CD4-positive, alpha-beta T cell (primary cell): ENCODE data around the gene YRDC. TPM values are rescaled to one million over a fixed set of nuclear protein-coding genes. Genes with fewer than 3 reads are reported as not detected.

ENCODE experiments used
- ATAC-seq: fragments of 200-7000 bp; cut with Tn5 transposase; one replicate; pipeline ENCODE4 v1.10.0; 2022; ENCODE audit warnings: mild to moderate bottlenecking; ENCODE audit not compliant: poor library complexity
- CTCF ChIA-PET: fragments of 350-600 bp; sonication (Branson Sonifier 250); formaldehyde crosslinking; loops from one replicate; lab custom pipeline; 2021; ENCODE audit warnings: antibody characterized with exemption, inconsistent platforms; lab: Charles Lee
- POLR2A ChIA-PET: fragments of 350-600 bp; sonication (Branson Sonifier 250); formaldehyde crosslinking; loops from one replicate; lab custom pipeline; 2021; ENCODE audit warnings: antibody characterized with exemption, inconsistent platforms; lab: Charles Lee
- DNase-seq, 14 experiments: peaks; one replicate each; pipeline ENCODE4 v3.0.0-alpha.2; 2013 to 2020; ENCODE audit warnings: mixed read lengths in 2 of 14
- H3K27ac ChIP-seq, 2 donors: one replicate each; pipeline versions ENCODE4 v1.5.1 to v1.7.0; 2013; ENCODE audit warnings: low read length in 2 of 2, low read depth in 1 of 2, mild to moderate bottlenecking in 1 of 2
- H3K27me3 ChIP-seq, 2 experiments: 1 replicate in 1 of 2; 2 replicates in 1 of 2; pipeline versions ENCODE4 v1.6.1 to v1.7.0; 2013; ENCODE audit warnings: low read length in 2 of 2, control low read depth in 1 of 2, mild to moderate bottlenecking in 1 of 2, moderate library complexity in 1 of 2; ENCODE audit not compliant: insufficient read depth in 2 of 2, control insufficient read depth in 1 of 2
- H3K36me3 ChIP-seq: one replicate; pipeline ENCODE4 v1.6.1; 2013; ENCODE audit warnings: low read length, control low read depth; ENCODE audit not compliant: insufficient read depth
- H3K4me1 ChIP-seq: one replicate; pipeline ENCODE4 v1.6.1; 2013; ENCODE audit warnings: low read length, control low read depth; ENCODE audit not compliant: insufficient read depth
- H3K4me3 ChIP-seq: one replicate; pipeline ENCODE4 v1.5.1; 2013; ENCODE audit warnings: mild to moderate bottlenecking, low read length, moderate library complexity
- H3K9me3 ChIP-seq, 2 experiments: 1 replicate in 1 of 2; 2 replicates in 1 of 2; pipeline versions ENCODE4 v1.6.1 to v1.7.0; 2013; ENCODE audit warnings: low read length in 2 of 2, mild to moderate bottlenecking in 2 of 2, control low read depth in 1 of 2, moderate library complexity in 1 of 2; ENCODE audit not compliant: control insufficient read depth in 1 of 2, insufficient read depth in 1 of 2
- H3K27ac Mint-ChIP-seq: one replicate; pipeline ENCODE4 v1.8.0; 2020; ENCODE audit warnings: mixed read lengths
- H3K27me3 Mint-ChIP-seq: one replicate; pipeline ENCODE4 v1.8.0; 2021; ENCODE audit warnings: mixed read lengths
- H3K36me3 Mint-ChIP-seq: one replicate; pipeline ENCODE4 v1.8.0; 2021; ENCODE audit warnings: low read depth, mixed read lengths
- H3K4me1 Mint-ChIP-seq: one replicate; pipeline ENCODE4 v1.8.0; 2021; ENCODE audit warnings: low read depth, mixed read lengths
- H3K4me3 Mint-ChIP-seq: one replicate; pipeline ENCODE4 v1.8.0; 2020; ENCODE audit warnings: mild to moderate bottlenecking, mixed read lengths
- H3K9me3 Mint-ChIP-seq: one replicate; pipeline ENCODE4 v1.8.0; 2020; ENCODE audit warnings: mixed read lengths
- CTCF ChIP-seq: fragments of 200-600 bp; IDR thresholded peaks from one replicate; pipeline ENCODE4 v1.8.0; 2022; ENCODE audit warnings: antibody characterized with exemption, mild to moderate bottlenecking
- intact Hi-C, 2 experiments: fragments of 100-400 bp; cut with DNase I in 1 of 2; cut with micrococcal nuclease in 1 of 2; formaldehyde crosslinking; loops; one replicate each; pipeline versions ENCODE4 v1.15.1 to v1.9.0; 2023 to 2025; cut with DNase I, micrococcal nuclease
- total RNA-seq, 174 experiments: library from RNA in 2 of 174; stranded (reverse) in 2 of 174; gene quantifications; one replicate each; pipeline ENCODE4 v1.2.3 and lab custom pipeline; 2021 to 2026

The YRDC gene
- total RNA-seq, 2 experiments from 2014 or later = 31.1 to 31.2 TPM

GRCh38 chr1:37813529-37814145, 5.6 kb upstream of the YRDC start:
- POLR2A ChIA-PET = no interaction called here
- no peak for ATAC-seq
- no peaks in the 10 kb centered on the region for H3K9me3 Mint-ChIP-seq
- Histone ChIP-seq H3K27ac (no peak overlapping the region), H3K4me1 (peaks cover 11% of the 10 kb centered on the region), H3K9me3 (no peaks in the 10 kb centered on the region), H3K36me3 (peaks cover 29% of the 10 kb centered on the region), H3K27me3 (no peaks in the 10 kb centered on the region), H3K4me3 (no peak overlapping the region)
- no peaks in the 10 kb centered on the region for H3K27me3 Mint-ChIP-seq
- H3K4me3 Mint-ChIP-seq = no peak overlapping the region
- no peak for TF ChIP-seq CTCF
- intact Hi-C loops = no loop called here
- peaks cover 17% of the 10 kb centered on the region for H3K4me1 Mint-ChIP-seq
- peaks cover 54% of the 10 kb centered on the region for H3K36me3 Mint-ChIP-seq
- DNase-seq = no peak
- CTCF ChIA-PET = no interaction called here
- no peak overlapping the region for H3K27ac Mint-ChIP-seq

GRCh38 chr1:37811027-37811655, 3.1 kb upstream of the YRDC start:
- ChIA-PET CTCF (interaction anchor here (1.7 kb wide), 1 partner anchor 49 kb away, joined by 6 read pairs; the partner anchor contains the start of gene MTF1), POLR2A (no interaction called here)
- H3K36me3 Mint-ChIP-seq = peaks cover 56% of the 10 kb centered on the region
- H3K27ac Mint-ChIP-seq = peak overlapping the region; percentile 82
- no peaks in the 10 kb centered on the region for H3K9me3 Mint-ChIP-seq
- Histone ChIP-seq H3K36me3 (peaks cover 26% of the 10 kb centered on the region), H3K4me3 (no peak overlapping the region), H3K27ac (no peak overlapping the region), H3K4me1 (peaks cover 28% of the 10 kb centered on the region), H3K9me3 (no peaks in the 10 kb centered on the region), H3K27me3 (no peaks in the 10 kb centered on the region)
- H3K27me3 Mint-ChIP-seq = no peaks in the 10 kb centered on the region
- intact Hi-C loops = loop anchor here in 1 of 2 experiments (1.0 kb wide), 1 partner anchor 49 kb away; no protein-coding TSS in a partner anchor
- H3K4me3 Mint-ChIP-seq = peak overlapping the region; percentile 84
- ATAC-seq (peak; percentile 53), DNase-seq (peak; percentile 36 to 83 (median 51))
- peaks cover 32% of the 10 kb centered on the region for H3K4me1 Mint-ChIP-seq
- peak; percentile 72 for TF ChIP-seq CTCF

GRCh38 chr1:37809942-37810341, 1.9 kb upstream of the YRDC start:
- CTCF ChIA-PET = no interaction called here
- Mint-ChIP-seq H3K27ac (peak overlapping the region; percentile 97), H3K36me3 (peaks cover 57% of the 10 kb centered on the region), H3K4me3 (peak overlapping the region; percentile 84), H3K27me3 (no peaks in the 10 kb centered on the region), H3K4me1 (peaks cover 37% of the 10 kb centered on the region), H3K9me3 (no peaks in the 10 kb centered on the region)
- DNase-seq = no peak
- POLR2A ChIA-PET = no interaction called here
- no peak for TF ChIP-seq CTCF
- H3K27me3 ChIP-seq = no peaks in the 10 kb centered on the region
- intact Hi-C loops = loop anchor here (2.0 to 5.0 kb wide), 5 partner anchors 118 to 255 kb away; partner anchors contain the start of genes CDCA8 (in 1 of the 2), GNL2 (in 1 of the 2), INPP5B (in 1 of the 2) and SNIP1 (in 1 of the 2)
- H3K36me3 ChIP-seq = peaks cover 25% of the 10 kb centered on the region
- no peak overlapping the region for H3K27ac ChIP-seq
- H3K9me3 ChIP-seq = no peaks in the 10 kb centered on the region
- ATAC-seq = no peak
- no peak overlapping the region for H3K4me3 ChIP-seq
- H3K4me1 ChIP-seq = peaks cover 35% of the 10 kb centered on the region
